WTC11 (cell line): Measurements from ENCODE around the gene EEF1E1. TPM values are rescaled to one million over a fixed set of nuclear protein-coding genes. Genes with fewer than 3 reads are reported as not detected.

Experiments
- ATAC-seq: fragments of 200-7000 bp; cut with Tn5 transposase; 2 replicates; pipeline ENCODE4 v1.10.0; 2021; ENCODE audit warnings: mild to moderate bottlenecking, moderate library complexity
- CTCF ChIA-PET: fragments of 300-600 bp; sonication (Branson Sonifier 250); formaldehyde crosslinking; loops from one replicate; lab custom pipeline; 2021; ENCODE audit warnings: antibody characterized with exemption; lab: Charles Lee
- POLR2A ChIA-PET: fragments of 350-600 bp; sonication (Branson Sonifier 250); formaldehyde crosslinking; loops from one replicate; lab custom pipeline; 2021; ENCODE audit warnings: antibody characterized with exemption; lab: Charles Lee
- DNase-seq: peaks from one replicate; pipeline ENCODE4 v3.0.0; 2021; ENCODE audit warnings: low spot score
- H3K27ac Mint-ChIP-seq: 2 replicates; pipeline ENCODE4 v1.8.0; 2021; ENCODE audit warnings: mixed read lengths
- H3K27me3 Mint-ChIP-seq: 2 replicates; pipeline ENCODE4 v1.8.0; 2021; ENCODE audit warnings: low read depth, mild to moderate bottlenecking, moderate library complexity, mixed read lengths
- H3K36me3 Mint-ChIP-seq: 2 replicates; pipeline ENCODE4 v1.8.0; 2021; ENCODE audit warnings: mixed read lengths
- H3K4me1 Mint-ChIP-seq: 2 replicates; pipeline ENCODE4 v1.8.0; 2022; ENCODE audit warnings: mixed read lengths
- H3K4me3 Mint-ChIP-seq: 2 replicates; pipeline ENCODE4 v1.8.0; 2021; ENCODE audit warnings: mild to moderate bottlenecking, moderate library complexity, mixed read lengths
- H3K9me3 Mint-ChIP-seq: 2 replicates; pipeline ENCODE4 v1.8.0; 2021; ENCODE audit warnings: mixed read lengths
- ARID4B ChIP-seq: sonication (generic); formaldehyde crosslinking; IDR thresholded peaks from 2 replicates; pipeline ENCODE4 v1.8.0; 2023; ENCODE audit warnings: missing genetic modification reagents, mild to moderate bottlenecking, borderline replicate concordance
- CDX4 ChIP-seq: fragments of 250-450 bp; sonication (Bioruptor Pico); IDR thresholded peaks from 2 replicates; pipeline ENCODE4 v1.9.0; 2021; ENCODE audit warnings: moderate library complexity, mild to moderate bottlenecking, inconsistent platforms, borderline replicate concordance
- ETV6 ChIP-seq: sonication (generic); formaldehyde crosslinking; IDR thresholded peaks from 2 replicates; pipeline ENCODE4 v1.8.1; 2022; ENCODE audit warnings: mild to moderate bottlenecking, missing genetic modification reagents
- GABPB1 ChIP-seq: sonication (generic); formaldehyde crosslinking; IDR thresholded peaks from 2 replicates; pipeline ENCODE4 v1.8.1; 2023; ENCODE audit warnings: mild to moderate bottlenecking, missing genetic modification reagents
- HMGA2 ChIP-seq: fragments of 250-450 bp; sonication (Bioruptor Pico); IDR thresholded peaks from 2 replicates; pipeline ENCODE4 v1.4.0; 2021; ENCODE audit warnings: mild to moderate bottlenecking, moderate library complexity
- MAX ChIP-seq: sonication (generic); formaldehyde crosslinking; IDR thresholded peaks from 2 replicates; pipeline ENCODE4 v1.8.0; 2022; ENCODE audit warnings: mild to moderate bottlenecking, missing genetic modification reagents
- OVOL2 ChIP-seq: fragments of 250-450 bp; sonication (Bioruptor Pico); IDR thresholded peaks from 2 replicates; pipeline ENCODE4 v1.9.0; 2021; ENCODE audit warnings: mild to moderate bottlenecking, borderline replicate concordance
- PREB ChIP-seq: sonication (generic); formaldehyde crosslinking; IDR thresholded peaks from 2 replicates; pipeline ENCODE4 v1.8.1; 2022; ENCODE audit warnings: mild to moderate bottlenecking, missing genetic modification reagents, moderate library complexity, borderline replicate concordance
- RELA ChIP-seq: sonication (generic); formaldehyde crosslinking; IDR thresholded peaks from 2 replicates; pipeline ENCODE4 v1.8.1; 2022; ENCODE audit warnings: missing genetic modification reagents, mild to moderate bottlenecking, borderline replicate concordance
- SMAD3 ChIP-seq: sonication (generic); formaldehyde crosslinking; IDR thresholded peaks from 2 replicates; pipeline ENCODE4 v1.8.0; 2022; ENCODE audit warnings: missing genetic modification reagents, mild to moderate bottlenecking, borderline replicate concordance
- TP53 ChIP-seq: sonication (generic); formaldehyde crosslinking; IDR thresholded peaks from 2 replicates; pipeline ENCODE4 v1.8.1; 2023; ENCODE audit warnings: mild to moderate bottlenecking, missing genetic modification reagents
- ZNF138 ChIP-seq: sonication (generic); formaldehyde crosslinking; conservative IDR thresholded peaks from 2 replicates; pipeline ENCODE4 v1.8.1; 2022; ENCODE audit warnings: mild to moderate bottlenecking, moderate library complexity, missing genetic modification reagents
- ZNF219 ChIP-seq: sonication (generic); formaldehyde crosslinking; IDR thresholded peaks from 2 replicates; pipeline ENCODE4 v1.8.0; 2023; ENCODE audit warnings: missing genetic modification reagents, mild to moderate bottlenecking, borderline replicate concordance
- ZSCAN18 ChIP-seq: fragments of 250-450 bp; sonication (Bioruptor Pico); IDR thresholded peaks from 2 replicates; pipeline ENCODE4 v2.1.2; 2022; ENCODE audit warnings: mild to moderate bottlenecking, moderate library complexity
- total RNA-seq: library from RNA; stranded (reverse); gene quantifications from 3 replicates; pipeline ENCODE4 v1.2.3, GENCODE V29; 2021

EEF1E1 gene
- total RNA-seq, 1 experiment from 2014 or later = 89.2 TPM

- H3K4me3 Mint-ChIP-seq = no peak overlapping the region
- H3K27ac Mint-ChIP-seq = no peak overlapping the region
- POLR2A ChIA-PET = no interaction called here
These were observed 14.2 kb downstream of the EEF1E1 start for GRCh38 chr6:8087870-8088754.

More at GRCh38 chr6:8087870-8088754, 14.2 kb downstream of the EEF1E1 start:
- DNase-seq = no peak
- CTCF ChIA-PET = no interaction called here
- Mint-ChIP-seq H3K4me1 (peaks cover 20% of the 10 kb centered on the region), H3K36me3 (peaks cover 73% of the 10 kb centered on the region), H3K9me3 (peaks cover 31% of the 10 kb centered on the region), H3K27me3 (no peaks in the 10 kb centered on the region)
- no peak for ATAC-seq
- TF ChIP-seq SMAD3 (CRISPR knock-in tag) = no peak
- TF ChIP-seq HMGA2 (CRISPR knock-in tag) = no peak
- TF ChIP-seq TP53 (CRISPR knock-in tag) = no peak
- TF ChIP-seq ZSCAN18 = no peak
- no peak for TF ChIP-seq MAX (CRISPR knock-in tag)
- no peak for TF ChIP-seq OVOL2
- no peak for TF ChIP-seq PREB (CRISPR knock-in tag)
- no peak for TF ChIP-seq ARID4B (CRISPR knock-in tag)
- no peak for TF ChIP-seq GABPB1
- TF ChIP-seq CDX4 (CRISPR knock-in tag) = no peak
- TF ChIP-seq ETV6 (CRISPR knock-in tag) = no peak
- no peak for TF ChIP-seq RELA (CRISPR knock-in tag)
- no peak for TF ChIP-seq ZNF138 (CRISPR knock-in tag)
- no peak for TF ChIP-seq ZNF219
